Measurements from ENCODE around the gene PTPRN2. TPM values are rescaled to one million over a fixed set of nuclear protein-coding genes. Genes with fewer than 3 reads are reported as not detected.

PTPRN2 gene
- total and polyA plus RNA-seq, 2 of the 8 experiments (the other 6 are each of a cell fraction or from before 2014, with no cell fraction given), result 2.6 to 4.5 TPM

GRCh38 chr7:158589653-158590052, 2.0 kb upstream of the PTPRN2 start (continued):
- TF ChIP-seq SIN3A (conservative IDR thresholded peaks at IDR 0.05 in 1 of 2, IDR thresholded peaks at IDR 0.05 in 1 of 2; ENCODE audit: low read depth in 1 of 2, low read length in 2 of 2), result no peak
- no peak for TF ChIP-seq TAF1 (IDR thresholded peaks at IDR 0.05; ENCODE audit: low read depth, low read length)
- TF ChIP-seq TCF12 (IDR thresholded peaks at IDR 0.05; ENCODE audit: low read depth, low read length), result 0 out of 2 replicates have a peak, but pooled peaks have one; percentile 58
- TF ChIP-seq RXRA (IDR thresholded peaks at IDR 0.05; ENCODE audit: insufficient read depth, low read depth, low read length), result no peak
- peak; percentile 78 for TF ChIP-seq POLR2AphosphoS5 (IDR thresholded peaks at IDR 0.05; ENCODE audit: low read depth, low read length)
- peak; percentile 49; the same call in 1 of the 2 replicates for TF ChIP-seq ZNF274 (IDR thresholded peaks at IDR 0.05; ENCODE audit: borderline replicate concordance, extremely low read depth, low read length)
- no peak for TF ChIP-seq RAD21 (IDR thresholded peaks at IDR 0.05 in 1 of 2, conservative IDR thresholded peaks at IDR 0.05 in 1 of 2; ENCODE audit: low read depth in 2 of 2, low read length in 2 of 2)
- no peak for TF ChIP-seq SP2 (IDR thresholded peaks at IDR 0.05; ENCODE audit: low read length)
- no peak for TF ChIP-seq GTF2F1 (IDR thresholded peaks at IDR 0.05; ENCODE audit: borderline replicate concordance, low read depth, low read length)

Data from H1 (cell line).